ENCODE data around the gene TMEM150B.

GRCh38 chr19:55265173-55265572 lies 60.0 kb downstream of the TMEM150B start:
- TF ChIP-seq, protein P1, sequence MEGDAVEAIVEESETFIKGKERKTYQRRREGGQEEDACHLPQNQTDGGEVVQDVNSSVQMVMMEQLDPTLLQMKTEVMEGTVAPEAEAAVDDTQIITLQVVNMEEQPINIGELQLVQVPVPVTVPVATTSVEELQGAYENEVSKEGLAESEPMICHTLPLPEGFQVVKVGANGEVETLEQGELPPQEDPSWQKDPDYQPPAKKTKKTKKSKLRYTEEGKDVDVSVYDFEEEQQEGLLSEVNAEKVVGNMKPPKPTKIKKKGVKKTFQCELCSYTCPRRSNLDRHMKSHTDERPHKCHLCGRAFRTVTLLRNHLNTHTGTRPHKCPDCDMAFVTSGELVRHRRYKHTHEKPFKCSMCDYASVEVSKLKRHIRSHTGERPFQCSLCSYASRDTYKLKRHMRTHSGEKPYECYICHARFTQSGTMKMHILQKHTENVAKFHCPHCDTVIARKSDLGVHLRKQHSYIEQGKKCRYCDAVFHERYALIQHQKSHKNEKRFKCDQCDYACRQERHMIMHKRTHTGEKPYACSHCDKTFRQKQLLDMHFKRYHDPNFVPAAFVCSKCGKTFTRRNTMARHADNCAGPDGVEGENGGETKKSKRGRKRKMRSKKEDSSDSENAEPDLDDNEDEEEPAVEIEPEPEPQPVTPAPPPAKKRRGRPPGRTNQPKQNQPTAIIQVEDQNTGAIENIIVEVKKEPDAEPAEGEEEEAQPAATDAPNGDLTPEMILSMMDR (conservative IDR thresholded peaks at IDR 0.05 in 1 of 2, IDR thresholded peaks at IDR 0.05 in 1 of 2; ENCODE audit: low read depth in 1 of 2, low read length in 2 of 2) = no peak
- no peak for TF ChIP-seq EZH2 (IDR thresholded peaks at IDR 0.05; ENCODE audit: low read length, missing control alignments)

Data from fibroblast of lung (primary cell).